IPS-20b (cell line): ENCODE results near the gene SLC16A3.

Experiments
- H3K27ac ChIP-seq: one replicate; pipeline ENCODE4 v1.5.1; 2013; ENCODE audit warnings: low read length
- H3K27me3 ChIP-seq: 2 replicates; pipeline ENCODE4 v1.6.1; 2013; ENCODE audit warnings: mild to moderate bottlenecking, low read length, inconsistent platforms; ENCODE audit not compliant: insufficient read depth
- H3K36me3 ChIP-seq: 2 replicates; pipeline ENCODE4 v1.6.1; 2013; ENCODE audit warnings: low read depth, mild to moderate bottlenecking, inconsistent platforms, low read length, moderate library complexity; ENCODE audit not compliant: insufficient read depth
- H3K4me1 ChIP-seq: 2 replicates; pipeline ENCODE4 v1.6.1; 2013; ENCODE audit warnings: mild to moderate bottlenecking, control low read depth, inconsistent platforms, low read length, moderate library complexity; ENCODE audit not compliant: insufficient read depth
- H3K4me3 ChIP-seq: 2 replicates; pipeline ENCODE4 v1.5.1; 2013; ENCODE audit warnings: mild to moderate bottlenecking, low read length, inconsistent platforms
- H3K9ac ChIP-seq: 2 replicates; pipeline ENCODE4 v1.6.1; 2013; ENCODE audit warnings: low read depth, mild to moderate bottlenecking, inconsistent platforms, low read length, moderate library complexity
- H3K9me3 ChIP-seq: 2 replicates; pipeline ENCODE4 v1.6.1; 2013; ENCODE audit warnings: mild to moderate bottlenecking, low read depth, low read length, inconsistent platforms; ENCODE audit not compliant: insufficient read depth

Gene SLC16A3

DNA sequence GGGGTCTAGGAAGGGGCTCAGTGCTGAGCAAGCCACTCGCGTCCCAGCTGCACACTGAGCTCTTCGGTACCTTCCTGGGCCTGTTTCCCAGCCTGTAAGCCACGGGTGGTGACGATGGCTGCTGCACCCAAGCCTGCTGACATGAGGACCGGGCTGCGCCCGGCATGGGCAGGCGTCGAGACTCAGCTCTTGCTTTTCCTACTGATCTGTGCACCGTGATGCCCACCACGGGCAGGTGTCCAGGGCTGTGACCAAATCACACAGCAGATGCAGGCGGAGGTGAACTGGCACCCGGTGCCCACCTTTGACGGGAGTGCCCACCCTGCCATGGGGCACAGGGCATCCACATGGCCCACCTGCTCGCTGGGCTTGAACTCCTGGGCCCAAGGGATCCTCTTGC lies 34.1 kb upstream of the SLC16A3 start:
- Histone ChIP-seq H3K27ac (no peak overlapping the region), H3K9ac (no peak overlapping the region), H3K9me3 (no peaks in the 10 kb centered on the region), H3K4me3 (no peak overlapping the region), H3K4me1 (no peaks in the 10 kb centered on the region), H3K36me3 (peaks cover 31% of the 10 kb centered on the region), H3K27me3 (no peaks in the 10 kb centered on the region)

DNA sequence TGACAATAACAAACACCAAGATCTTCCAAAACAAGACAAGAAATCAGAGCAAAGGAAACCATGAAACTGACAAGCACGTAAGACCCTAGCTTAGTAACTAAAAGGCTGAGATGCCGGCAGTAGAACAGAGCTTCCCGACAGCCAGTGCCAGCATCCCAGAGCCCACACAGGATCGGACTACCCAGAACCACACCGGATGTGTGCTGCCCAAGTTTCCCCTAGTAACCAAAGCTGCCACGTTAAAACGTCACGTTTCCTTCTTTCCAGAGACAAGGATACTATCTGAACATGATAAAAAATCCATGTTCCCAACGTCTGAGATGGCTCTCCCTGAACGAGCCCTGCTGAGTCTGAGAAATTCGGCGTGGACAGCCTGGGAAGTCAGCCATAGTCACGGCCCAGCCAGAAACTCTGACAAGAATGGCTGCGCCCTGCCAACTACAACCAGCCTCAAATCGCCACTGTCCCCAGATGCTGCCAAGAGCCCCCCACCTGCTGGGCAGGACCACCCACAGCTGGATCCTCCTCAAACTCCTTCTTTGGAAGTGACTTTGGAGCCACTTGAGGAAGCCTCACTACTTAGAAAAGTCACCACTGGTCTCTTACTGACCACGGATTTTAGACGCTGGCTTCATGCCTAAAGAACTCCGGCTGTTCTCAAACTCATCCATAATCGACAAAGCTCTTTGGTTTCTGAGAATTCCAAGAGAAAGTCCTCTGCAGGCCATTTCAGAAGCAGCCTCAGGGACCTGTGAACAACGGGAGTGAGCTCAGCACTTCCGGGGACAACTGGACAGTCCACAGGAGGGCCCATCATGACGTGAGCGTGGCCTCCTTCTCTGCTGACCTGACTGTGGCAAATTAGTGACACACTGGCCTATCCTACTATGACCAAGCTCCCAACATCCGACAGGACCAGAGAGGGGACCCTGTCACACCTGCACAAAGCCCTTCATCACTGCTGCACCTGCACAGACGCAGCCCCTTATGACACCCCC lies 32.9 kb upstream of the SLC16A3 start:
- H3K27ac ChIP-seq = no peak overlapping the region
- no peaks in the 10 kb centered on the region for H3K27me3 ChIP-seq
- peaks cover 31% of the 10 kb centered on the region for H3K36me3 ChIP-seq
- no peaks in the 10 kb centered on the region for H3K9me3 ChIP-seq
- no peak overlapping the region for H3K4me3 ChIP-seq
- H3K9ac ChIP-seq = no peak overlapping the region
- H3K4me1 ChIP-seq = no peaks in the 10 kb centered on the region

DNA sequence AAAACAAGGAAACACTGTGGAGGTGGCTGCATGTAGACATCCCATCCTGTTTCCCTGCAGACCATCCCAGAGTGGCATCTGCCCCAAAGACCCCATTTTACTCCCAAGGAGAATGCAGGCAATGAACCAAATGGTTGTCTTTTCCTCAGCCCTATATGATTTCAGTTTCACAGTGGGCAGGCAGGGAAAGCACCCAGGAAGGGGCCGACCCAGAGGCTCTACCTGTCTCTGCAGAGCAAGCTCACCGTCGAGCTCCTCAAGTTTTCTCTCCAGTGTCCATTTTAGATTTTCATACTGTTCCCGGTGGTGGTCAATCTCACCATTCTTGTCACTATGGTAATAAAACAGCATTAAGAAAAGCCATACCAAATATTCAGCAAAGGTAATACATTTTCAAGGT lies 30.8 kb upstream of the SLC16A3 start:
- no peak overlapping the region for H3K9ac ChIP-seq
- H3K36me3 ChIP-seq = peaks cover 25% of the 10 kb centered on the region
- no peak overlapping the region for H3K27ac ChIP-seq
- H3K27me3 ChIP-seq = no peaks in the 10 kb centered on the region
- H3K9me3 ChIP-seq = no peaks in the 10 kb centered on the region
- H3K4me3 ChIP-seq = no peak overlapping the region
- H3K4me1 ChIP-seq = no peaks in the 10 kb centered on the region

DNA sequence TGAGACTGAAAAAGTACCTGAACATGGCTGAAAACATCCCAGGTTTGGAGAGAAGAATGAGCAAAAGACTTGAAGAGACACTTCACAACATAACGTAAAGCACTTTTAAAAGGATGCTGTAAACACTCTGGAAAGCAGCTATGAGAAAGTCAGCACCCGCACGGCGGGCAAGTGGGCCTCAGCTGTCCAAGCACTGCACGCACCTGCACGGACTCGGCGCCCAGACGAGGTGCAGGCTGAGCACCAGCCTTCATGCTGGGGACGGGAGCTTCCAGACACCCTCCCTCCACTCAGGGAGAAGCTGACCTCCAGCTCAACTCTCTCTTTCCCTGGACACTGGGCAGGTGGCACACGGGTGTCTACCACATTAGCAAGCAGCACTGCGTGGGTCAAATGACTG lies 29.3 kb upstream of the SLC16A3 start:
- H3K27ac ChIP-seq = no peak overlapping the region

DNA sequence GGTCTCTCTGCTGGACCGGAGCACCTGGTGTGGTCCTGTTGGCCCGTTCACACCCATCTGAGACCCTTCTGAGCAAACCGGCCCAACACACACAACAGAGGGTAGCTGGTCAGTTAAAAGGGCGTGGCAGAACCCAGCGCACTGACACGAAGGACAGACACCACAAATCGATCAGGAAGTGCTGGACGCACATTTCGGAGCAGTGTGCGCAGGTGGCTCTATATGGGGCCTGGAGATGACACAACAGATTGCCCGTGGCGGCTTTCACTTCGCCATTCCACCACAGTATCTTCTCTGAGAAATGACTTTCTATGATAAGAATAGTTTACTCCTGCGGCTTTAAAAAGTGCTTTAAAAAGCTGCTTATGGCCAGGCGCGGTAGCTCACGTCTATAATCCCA lies 28.7 kb upstream of the SLC16A3 start:
- no peaks in the 10 kb centered on the region for H3K4me1 ChIP-seq
- peaks cover 8% of the 10 kb centered on the region; the same call in 1 of the 2 replicates for H3K36me3 ChIP-seq
- no peak overlapping the region for H3K4me3 ChIP-seq
- no peaks in the 10 kb centered on the region for H3K27me3 ChIP-seq
- no peak overlapping the region for H3K9ac ChIP-seq
- no peaks in the 10 kb centered on the region for H3K9me3 ChIP-seq
- no peak overlapping the region for H3K27ac ChIP-seq

More for the DNA sequence above, 29.3 kb upstream of the SLC16A3 start:
- Histone ChIP-seq H3K4me1 (no peaks in the 10 kb centered on the region), H3K4me3 (no peak overlapping the region), H3K36me3 (peaks cover 14% of the 10 kb centered on the region), H3K9me3 (no peaks in the 10 kb centered on the region), H3K9ac (no peak overlapping the region), H3K27me3 (no peaks in the 10 kb centered on the region)

DNA sequence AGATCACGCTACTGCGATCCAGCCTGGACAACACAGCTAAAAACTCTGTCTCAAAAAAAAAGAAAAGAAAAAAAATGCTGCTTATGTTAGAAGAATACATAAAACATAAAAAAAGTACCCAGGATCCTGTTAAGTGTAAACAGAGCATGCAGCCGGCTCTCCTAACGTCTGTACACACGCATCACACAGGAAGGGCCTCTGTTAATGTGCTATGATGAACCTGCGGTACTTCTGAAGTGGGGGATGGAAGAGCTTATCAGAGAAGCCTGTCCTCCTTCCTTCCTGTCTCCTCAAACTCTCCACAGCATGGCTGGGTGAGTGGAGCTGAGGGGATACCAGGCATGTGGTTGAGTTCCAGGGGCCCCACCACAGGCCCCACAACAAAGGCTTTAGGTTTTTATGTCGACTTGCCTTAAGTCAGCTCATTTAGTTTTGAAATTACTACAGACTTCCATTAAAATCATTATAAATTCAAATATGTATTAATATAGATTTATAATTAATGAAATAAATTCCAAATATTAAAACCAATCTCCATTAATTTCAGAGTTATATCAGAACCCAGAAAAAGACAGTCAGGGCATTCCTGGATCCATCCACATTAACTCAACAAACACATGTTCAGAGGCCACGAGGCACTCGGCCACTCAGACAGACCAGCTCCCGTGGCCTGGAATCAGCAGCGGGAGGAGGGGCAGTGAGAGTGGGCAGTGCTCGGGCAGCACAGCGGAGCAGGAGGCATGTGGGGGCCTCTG lies 27.9 kb upstream of the SLC16A3 start:
- no peaks in the 10 kb centered on the region for H3K4me1 ChIP-seq
- no peaks in the 10 kb centered on the region for H3K9me3 ChIP-seq
- H3K36me3 ChIP-seq = 0 out of 2 replicates have a peak, but pooled peaks cover 7% of the 10 kb centered on the region
- H3K9ac ChIP-seq = no peak overlapping the region
- no peaks in the 10 kb centered on the region for H3K27me3 ChIP-seq
- H3K4me3 ChIP-seq = no peak overlapping the region
- H3K27ac ChIP-seq = no peak overlapping the region

DNA sequence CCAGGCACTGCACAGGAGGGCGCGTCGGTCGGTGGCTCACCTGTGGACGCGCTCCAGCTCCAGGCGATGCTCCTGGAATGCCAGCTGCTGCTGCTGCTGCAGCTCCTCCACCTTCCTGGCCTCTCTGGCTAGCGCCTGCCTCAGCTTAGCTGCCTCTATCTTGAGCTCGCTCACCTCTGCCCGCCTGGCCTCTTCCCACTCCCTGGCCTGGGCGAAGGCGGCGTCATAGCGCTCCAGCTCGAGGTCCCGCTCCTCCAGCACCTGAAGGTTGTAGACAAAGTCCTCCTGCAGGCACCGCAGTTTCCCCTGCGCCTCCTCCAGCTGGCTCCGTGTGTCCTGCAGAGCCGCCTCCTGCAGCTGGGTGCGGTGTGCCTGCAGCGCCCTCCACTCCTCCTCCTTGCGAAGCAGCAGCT lies 27.3 kb upstream of the SLC16A3 start:
- Histone ChIP-seq H3K9ac (no peak overlapping the region), H3K27ac (no peak overlapping the region), H3K36me3 (0 out of 2 replicates have a peak, but pooled peaks cover 7% of the 10 kb centered on the region), H3K9me3 (no peaks in the 10 kb centered on the region), H3K4me1 (no peaks in the 10 kb centered on the region), H3K4me3 (no peak overlapping the region), H3K27me3 (no peaks in the 10 kb centered on the region)

DNA sequence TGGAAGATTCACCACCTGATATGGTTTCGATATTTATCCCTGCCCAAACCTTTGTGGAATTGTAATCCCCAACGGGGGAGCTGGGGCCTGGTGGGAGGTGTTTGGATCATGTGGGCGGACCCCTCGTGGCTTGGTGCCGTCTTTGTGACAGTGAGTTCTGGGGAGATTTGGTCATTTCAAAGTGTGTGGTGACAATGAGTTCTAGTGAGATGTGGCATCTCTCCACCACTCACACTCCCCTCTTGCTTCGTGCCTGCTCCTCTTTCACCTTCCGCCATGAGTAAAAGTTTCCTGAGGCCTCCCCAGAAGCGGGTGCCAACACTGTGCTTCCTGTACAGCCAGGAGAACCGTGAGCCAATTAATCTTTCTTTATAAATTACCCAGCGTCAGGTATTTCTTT lies 25.9 kb upstream of the SLC16A3 start:
- H3K27me3 ChIP-seq = no peaks in the 10 kb centered on the region
- H3K4me1 ChIP-seq = no peaks in the 10 kb centered on the region
- 0 out of 2 replicates have a peak, but pooled peaks cover 3% of the 10 kb centered on the region for H3K36me3 ChIP-seq
- no peak overlapping the region for H3K9ac ChIP-seq
- H3K27ac ChIP-seq = no peak overlapping the region
- no peak overlapping the region for H3K4me3 ChIP-seq
- no peaks in the 10 kb centered on the region for H3K9me3 ChIP-seq

DNA sequence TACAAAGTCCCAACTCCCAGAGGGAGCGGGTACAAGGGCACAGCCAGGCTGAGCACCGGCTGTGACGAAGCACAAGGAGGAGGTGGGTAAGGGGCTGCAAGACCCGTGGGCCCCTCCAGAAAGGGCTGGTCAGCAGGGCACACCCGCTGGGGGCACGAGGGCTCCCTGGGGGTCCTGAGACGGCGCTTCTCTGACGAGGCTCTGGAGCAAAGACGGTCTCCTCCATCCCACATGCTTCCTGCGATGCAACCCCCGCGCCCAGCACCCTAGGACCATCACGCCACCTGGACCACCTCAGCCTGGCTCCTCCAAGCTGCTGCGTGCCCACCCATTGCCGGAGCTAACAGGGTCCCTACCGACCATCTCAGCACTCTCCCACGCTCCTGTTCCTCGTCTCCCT lies 24.9 kb upstream of the SLC16A3 start:
- H3K9ac ChIP-seq = no peak overlapping the region
- no peak overlapping the region for H3K27ac ChIP-seq
- no peaks in the 10 kb centered on the region for H3K4me1 ChIP-seq
- no peaks in the 10 kb centered on the region for H3K9me3 ChIP-seq
- H3K27me3 ChIP-seq = no peaks in the 10 kb centered on the region
- H3K36me3 ChIP-seq = no peaks in the 10 kb centered on the region
- H3K4me3 ChIP-seq = no peak overlapping the region

DNA sequence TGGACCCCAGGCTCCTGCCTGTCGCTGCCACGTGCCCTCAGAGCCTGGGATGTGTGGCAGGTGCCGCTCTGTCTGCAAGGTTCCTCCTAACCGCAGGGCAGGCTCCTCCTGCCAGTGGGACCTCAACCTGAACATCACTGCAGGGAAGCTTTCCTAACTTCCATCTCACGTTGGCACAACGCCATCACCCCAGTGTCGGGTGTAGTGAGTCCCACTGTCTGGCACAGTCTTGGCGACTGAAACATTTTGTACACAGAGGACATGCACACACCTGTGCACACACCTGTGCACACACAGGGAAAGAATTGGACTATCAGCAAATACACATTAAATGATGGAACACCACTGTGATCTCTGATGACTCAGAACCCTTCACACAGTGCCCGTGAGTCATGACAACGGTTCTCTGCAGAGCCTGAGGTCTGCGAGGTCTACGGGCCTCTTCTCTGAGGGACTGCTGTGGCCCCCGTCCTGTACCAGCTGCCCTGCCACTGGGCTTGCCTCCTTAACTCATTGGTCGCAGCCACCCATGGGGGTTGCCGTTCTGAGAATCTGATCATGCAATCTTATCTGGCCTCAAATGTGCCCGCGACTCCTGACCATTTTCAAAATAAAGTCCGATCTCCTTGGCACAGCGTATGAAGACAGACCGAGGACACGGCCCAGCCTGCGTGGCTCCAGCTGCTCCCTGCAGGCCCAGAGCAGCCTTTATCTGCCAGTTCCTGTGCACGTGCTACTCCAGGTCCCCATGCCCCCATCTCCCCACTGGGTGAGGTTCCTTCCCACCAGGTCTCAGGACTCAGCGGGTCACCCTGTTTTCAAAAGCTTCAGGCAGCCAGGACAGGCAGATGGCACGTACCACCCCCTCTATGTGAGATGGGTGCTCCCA lies 23.8 kb upstream of the SLC16A3 start:
- Histone ChIP-seq H3K4me1 (no peaks in the 10 kb centered on the region), H3K36me3 (no peaks in the 10 kb centered on the region), H3K9me3 (no peaks in the 10 kb centered on the region), H3K27ac (no peak overlapping the region), H3K4me3 (no peak overlapping the region), H3K9ac (no peak overlapping the region), H3K27me3 (no peaks in the 10 kb centered on the region)
